VCaP (cell line): ENCODE measurements around the gene RNLS.

ENCODE experiments used
- H3K27ac ChIP-seq: fragments of 450-650 bp; 2 replicates; pipeline ENCODE4 v1.5.1; 2017
- CTCF ChIP-seq: fragments of 450-650 bp; conservative IDR thresholded peaks from 2 replicates; pipeline ENCODE4 v1.5.1; 2017; ENCODE audit warnings: mild to moderate bottlenecking, moderate library complexity

Gene RNLS

GRCh38 chr10:88389456-88389855 lies 193.7 kb downstream of the RNLS start:
- TF ChIP-seq CTCF = peak; percentile 77
- H3K27ac ChIP-seq = peak overlapping the region; percentile 88; the same call in 1 of the 2 replicates

GRCh38 chr10:88388324-88388723 lies 194.8 kb downstream of the RNLS start:
- TF ChIP-seq CTCF = no peak
- H3K27ac ChIP-seq = peak overlapping the region; percentile 88

GRCh38 chr10:88386821-88387773 lies 196.0 kb downstream of the RNLS start:
- TF ChIP-seq CTCF = no peak
- peak overlapping the region; percentile 88 for H3K27ac ChIP-seq

GRCh38 chr10:88386204-88386788 lies 196.8 kb downstream of the RNLS start:
- TF ChIP-seq CTCF = no peak
- H3K27ac ChIP-seq = peak overlapping the region; percentile 88

- TF ChIP-seq CTCF = 0 out of 2 replicates have a peak, but pooled peaks have one; percentile 7
- H3K27ac ChIP-seq = peak overlapping the region; percentile 88
Observed at GRCh38 chr10:88385601-88386203, 197.4 kb downstream of the RNLS start.

- H3K27ac ChIP-seq = no peak overlapping the region
Observed at GRCh38 chr10:88383276-88383675, 199.8 kb downstream of the RNLS start.

More at GRCh38 chr10:88383276-88383675, 199.8 kb downstream of the RNLS start:
- TF ChIP-seq CTCF = no peak
